Colonic mucosa (tissue), 4 donors: ENCODE results near the gene HES4. TPM values are rescaled to one million over a fixed set of nuclear protein-coding genes. Genes with fewer than 3 reads are reported as not detected.

Experiments
- DNase-seq: peaks from one replicate; pipeline ENCODE4 v3.0.0-alpha.2; 2020
- H3K27ac ChIP-seq: fragments of 200-600 bp; one replicate; pipeline ENCODE4 v1.8.0; 2021
- H3K27me3 ChIP-seq: fragments of 200-600 bp; one replicate; pipeline ENCODE4 v1.8.0; 2021
- H3K36me3 ChIP-seq: fragments of 200-600 bp; one replicate; pipeline ENCODE4 v1.8.0; 2021
- H3K4me1 ChIP-seq: fragments of 200-600 bp; one replicate; pipeline ENCODE4 v1.8.0; 2021; ENCODE audit warnings: mild to moderate bottlenecking
- H3K4me3 ChIP-seq: fragments of 200-600 bp; one replicate; pipeline ENCODE4 v1.8.0; 2021
- H3K9ac ChIP-seq, 2 donors: one replicate each; pipeline ENCODE4 v1.7.0; 2013; ENCODE audit warnings: control low read depth in 2 of 2, low read depth in 2 of 2, low read length in 2 of 2
- H3K9me3 ChIP-seq: fragments of 200-600 bp; one replicate; pipeline ENCODE4 v1.8.0; 2021
- CTCF ChIP-seq: fragments of 200-600 bp; IDR thresholded peaks from one replicate; pipeline ENCODE4 v1.8.0; 2022; ENCODE audit warnings: antibody characterized with exemption, mild to moderate bottlenecking
- intact Hi-C: fragments of 100-400 bp; cut with DNase I; formaldehyde crosslinking; loops from one replicate; pipeline ENCODE4 v1.14.1; 2022
- total RNA-seq, 2 donors: library from RNA; stranded (reverse); fragmentation: NEBNext Ultra II Directional in 1 of 2; extraction: Animal tissue kit (Norgen Biotek cat#: 25700) in 1 of 2; gene quantifications; one replicate each; pipeline ENCODE4 v1.2.1, GENCODE V29; 2021
- donor health status: healthy.
- donor health status: DM: no; HTN: no; CAD: no.
- donor health status: DM: no; HTN: no; CAD: no.

The HES4 gene
- total RNA-seq, 2 donors from 2014 or later: 30.5 to 47.3 TPM

- no peak overlapping the region for H3K27ac ChIP-seq
- TF ChIP-seq CTCF: no peak
- intact Hi-C loops: no loop called here
- H3K4me3 ChIP-seq: no peak overlapping the region
- H3K9me3 ChIP-seq: no peaks in the 10 kb centered on the region
- no peaks in the 10 kb centered on the region for H3K36me3 ChIP-seq
- H3K4me1 ChIP-seq: peaks cover 3% of the 10 kb centered on the region
- H3K27me3 ChIP-seq: peaks cover 20% of the 10 kb centered on the region
- DNase-seq: no peak
- H3K9ac ChIP-seq: no peak overlapping the region
Measured at GRCh38 chr1:975365-975764, 24.5 kb downstream of the HES4 start.

- Histone ChIP-seq H3K4me1 (peaks cover 3% of the 10 kb centered on the region), H3K36me3 (no peaks in the 10 kb centered on the region), H3K9me3 (no peaks in the 10 kb centered on the region), H3K27ac (no peak overlapping the region), H3K9ac (no peak overlapping the region), H3K27me3 (peaks cover 22% of the 10 kb centered on the region), H3K4me3 (no peak overlapping the region)
- intact Hi-C loops: no loop called here
- no peak for DNase-seq
- TF ChIP-seq CTCF: no peak
Measured at GRCh38 chr1:974687-975328, 25.1 kb downstream of the HES4 start.

DNA sequence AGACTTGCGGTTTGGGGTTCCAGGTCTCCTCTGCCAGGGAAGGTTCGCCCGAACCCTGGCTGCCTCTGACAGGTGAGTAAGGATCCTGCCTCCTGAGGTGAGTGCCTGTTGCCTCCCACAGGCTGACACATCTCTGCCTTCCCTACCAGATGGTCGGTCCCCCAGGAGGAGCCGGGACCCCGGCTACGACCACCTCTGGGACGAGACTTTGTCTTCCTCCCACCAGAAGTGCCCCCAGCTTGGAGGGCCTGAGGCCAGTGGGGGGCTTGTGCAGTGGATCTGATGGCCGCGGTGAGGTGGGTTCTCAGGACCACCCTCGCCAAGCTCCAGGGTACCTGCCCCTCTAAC is 25.6 kb downstream of the HES4 start:
- no peak for DNase-seq
- H3K27ac ChIP-seq: no peak overlapping the region
- H3K4me3 ChIP-seq: no peak overlapping the region
- intact Hi-C loops: no loop called here
- no peak overlapping the region for H3K9ac ChIP-seq
- peaks cover 22% of the 10 kb centered on the region for H3K27me3 ChIP-seq
- TF ChIP-seq CTCF: no peak
- no peaks in the 10 kb centered on the region for H3K9me3 ChIP-seq
- H3K4me1 ChIP-seq: peaks cover 3% of the 10 kb centered on the region
- H3K36me3 ChIP-seq: no peaks in the 10 kb centered on the region

- no peak overlapping the region for H3K4me3 ChIP-seq
- intact Hi-C loops: no loop called here
- TF ChIP-seq CTCF: no peak
- no peak overlapping the region for H3K9ac ChIP-seq
- peaks cover 24% of the 10 kb centered on the region for H3K27me3 ChIP-seq
- H3K9me3 ChIP-seq: no peaks in the 10 kb centered on the region
- no peak overlapping the region for H3K27ac ChIP-seq
- H3K36me3 ChIP-seq: no peaks in the 10 kb centered on the region
- no peak for DNase-seq
- H3K4me1 ChIP-seq: peaks cover 3% of the 10 kb centered on the region
Measured at GRCh38 chr1:973459-974292, 26.2 kb downstream of the HES4 start.

DNA sequence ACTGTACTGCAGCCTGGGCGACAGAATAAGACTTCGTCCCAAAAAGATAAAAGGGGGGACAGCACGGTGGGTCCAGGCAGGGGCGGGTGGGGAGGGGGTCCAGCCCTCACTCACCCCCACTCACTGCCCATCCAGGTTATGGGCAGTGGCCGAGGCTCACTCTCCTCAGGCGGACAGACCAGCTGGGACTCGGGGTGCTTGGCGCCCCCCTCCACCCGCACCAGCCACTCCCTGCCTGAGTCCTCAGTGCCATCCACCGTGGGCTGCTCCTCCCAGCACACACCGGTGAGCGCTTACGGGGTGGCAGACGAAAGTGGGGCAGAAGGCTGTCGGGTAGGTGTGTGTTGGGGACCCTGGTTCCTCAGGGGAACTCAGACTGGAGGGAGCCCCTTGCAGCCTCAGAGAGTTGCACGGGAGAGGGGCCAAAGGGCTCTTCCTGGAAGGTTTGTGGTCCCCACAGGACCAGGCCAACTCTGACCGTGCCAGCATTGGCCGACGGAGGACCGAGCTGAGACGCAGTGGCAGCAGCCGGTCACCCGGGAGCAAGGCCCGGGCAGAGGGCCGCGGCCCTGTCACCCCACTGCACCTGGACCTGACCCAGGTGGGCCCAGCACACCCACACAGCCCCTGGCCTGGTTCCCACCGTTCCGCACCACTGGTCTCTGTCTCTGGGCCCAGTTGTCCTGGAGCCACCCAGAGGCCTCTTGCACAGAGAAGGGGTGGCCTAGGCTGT is 27.0 kb downstream of the HES4 start:
- intact Hi-C loops: no loop called here
- no peak for DNase-seq
- no peak overlapping the region for H3K9ac ChIP-seq
- H3K27ac ChIP-seq: no peak overlapping the region
- H3K9me3 ChIP-seq: no peaks in the 10 kb centered on the region
- H3K36me3 ChIP-seq: no peaks in the 10 kb centered on the region
- TF ChIP-seq CTCF: no peak
- H3K4me1 ChIP-seq: peaks cover 3% of the 10 kb centered on the region
- no peak overlapping the region for H3K4me3 ChIP-seq
- H3K27me3 ChIP-seq: peaks cover 32% of the 10 kb centered on the region
